ENCODE data around the gene FGF16.
"Not testable (repeated sequence)": the region's sequence is repeated elsewhere in the genome, so short reads cannot be mapped to it uniquely, and the experiment has no call there.

FGF16 gene

DNA sequence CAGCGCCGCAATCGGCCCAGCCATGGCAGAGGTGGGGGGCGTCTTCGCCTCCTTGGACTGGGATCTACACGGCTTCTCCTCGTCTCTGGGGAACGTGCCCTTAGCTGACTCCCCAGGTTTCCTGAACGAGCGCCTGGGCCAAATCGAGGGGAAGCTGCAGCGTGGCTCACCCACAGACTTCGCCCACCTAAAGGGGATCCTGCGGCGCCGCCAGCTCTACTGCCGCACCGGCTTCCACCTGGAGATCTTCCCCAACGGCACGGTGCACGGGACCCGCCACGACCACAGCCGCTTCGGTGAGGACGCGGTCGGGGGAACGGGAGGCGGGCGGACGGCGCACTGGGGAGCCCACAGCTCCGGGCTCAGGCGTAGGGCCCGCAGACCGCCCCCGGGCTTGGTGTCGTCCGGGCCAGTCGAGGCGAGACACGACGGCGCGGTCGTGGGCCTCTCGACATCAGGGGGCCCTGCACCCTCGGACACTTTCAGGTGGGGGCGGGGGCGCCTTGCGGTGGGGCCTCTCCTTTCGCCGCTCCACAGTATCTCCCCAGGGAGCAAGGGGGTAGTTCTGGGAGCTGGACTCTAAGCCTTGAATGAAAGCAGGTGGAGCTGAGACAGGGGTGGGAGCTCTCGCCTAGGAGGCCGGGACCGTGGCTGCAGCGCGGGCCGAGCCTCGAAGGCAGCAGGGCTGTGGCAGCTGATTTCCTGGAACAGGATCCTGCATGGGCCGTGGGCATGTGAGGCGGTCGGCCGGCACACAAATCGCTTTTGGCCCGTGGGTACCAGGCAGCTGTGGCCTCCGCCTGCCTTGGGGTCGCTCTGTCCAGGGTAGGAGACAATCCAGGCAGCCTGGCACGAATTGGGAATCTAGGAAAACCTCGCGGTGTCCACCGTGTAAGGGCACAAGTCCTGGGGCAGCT, 722 bp downstream of the FGF16 start:
- DNase-seq: no peak

DNA sequence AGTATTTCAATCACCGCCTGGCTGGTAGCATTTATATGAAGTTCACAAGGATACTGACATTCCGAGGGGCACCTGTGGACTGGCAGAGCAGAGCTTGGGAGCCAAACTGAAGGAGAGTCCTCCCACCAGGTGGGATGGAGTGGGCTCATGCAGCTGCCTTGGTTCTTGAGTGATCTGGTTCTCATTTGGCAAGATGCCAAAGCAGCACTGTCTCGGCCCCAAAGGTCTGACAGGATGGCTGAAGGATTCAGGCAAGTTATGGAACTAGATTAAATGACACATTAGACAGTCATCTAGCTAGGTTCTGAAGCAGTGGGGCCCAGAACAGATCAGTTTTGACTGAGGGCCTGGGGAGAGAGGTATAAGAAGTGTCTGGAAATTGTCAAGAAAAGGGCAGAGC, 3.2 kb downstream of the FGF16 start:
- no peak for DNase-seq

DNA sequence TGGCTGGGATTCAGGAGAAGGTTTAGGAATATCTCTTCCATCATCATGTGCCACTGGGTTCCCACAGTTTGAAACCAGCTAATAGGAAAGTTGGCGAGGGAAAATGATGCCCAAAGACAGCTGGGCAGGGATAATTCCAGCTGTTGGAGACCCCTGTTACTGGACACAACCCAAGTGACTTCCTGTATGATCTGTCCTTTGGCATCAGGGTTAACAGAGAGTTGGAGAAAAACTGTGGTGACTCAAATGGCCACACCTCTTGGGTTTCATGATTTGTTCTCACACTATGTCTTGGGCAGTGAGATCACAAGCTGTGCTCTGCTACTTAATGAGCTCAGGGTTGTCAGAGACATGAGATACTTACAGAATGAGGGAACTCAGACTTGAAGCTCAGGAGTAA, 3.8 kb downstream of the FGF16 start:
- DNase-seq: no peak

DNA sequence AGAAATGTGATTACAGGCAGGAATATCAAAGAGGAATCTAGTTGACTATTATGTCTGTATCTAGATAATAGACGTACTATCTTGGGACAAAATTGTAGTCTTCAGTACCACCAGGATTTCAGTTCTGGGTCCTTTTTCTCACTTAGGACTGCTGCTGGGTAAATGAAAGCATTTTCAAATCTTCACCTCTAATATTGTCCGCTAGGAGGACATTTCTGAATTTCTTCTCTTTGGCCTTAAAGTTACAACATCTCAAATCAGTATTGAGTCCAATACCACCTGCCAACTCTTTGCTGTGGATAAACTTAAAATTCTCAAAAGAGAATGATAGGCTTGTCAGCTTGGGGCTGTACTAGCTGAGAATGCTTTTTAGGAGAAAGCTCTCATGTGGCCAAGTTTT, 6.0 kb downstream of the FGF16 start:
- no peak for DNase-seq

DNA sequence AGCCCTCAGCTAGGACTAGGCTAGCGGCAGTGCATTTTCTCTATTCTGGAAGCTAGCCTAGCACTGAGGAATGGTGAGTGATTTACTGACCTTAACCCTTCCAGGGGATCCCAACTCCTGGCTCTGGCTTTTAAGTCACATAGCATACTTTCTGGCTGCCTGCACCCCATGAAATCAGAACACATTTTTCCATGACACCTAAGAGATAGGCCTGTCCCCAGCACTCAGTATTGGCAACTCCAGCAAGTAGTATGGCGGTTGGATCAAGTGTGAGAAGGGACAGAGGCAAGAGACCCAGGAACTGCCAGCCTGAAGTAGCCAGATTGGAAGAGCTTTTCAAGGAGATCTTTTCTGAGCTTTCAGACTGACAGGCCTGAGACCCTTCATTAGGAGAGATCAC, 8.2 kb downstream of the FGF16 start:
- no peak for DNase-seq

DNA sequence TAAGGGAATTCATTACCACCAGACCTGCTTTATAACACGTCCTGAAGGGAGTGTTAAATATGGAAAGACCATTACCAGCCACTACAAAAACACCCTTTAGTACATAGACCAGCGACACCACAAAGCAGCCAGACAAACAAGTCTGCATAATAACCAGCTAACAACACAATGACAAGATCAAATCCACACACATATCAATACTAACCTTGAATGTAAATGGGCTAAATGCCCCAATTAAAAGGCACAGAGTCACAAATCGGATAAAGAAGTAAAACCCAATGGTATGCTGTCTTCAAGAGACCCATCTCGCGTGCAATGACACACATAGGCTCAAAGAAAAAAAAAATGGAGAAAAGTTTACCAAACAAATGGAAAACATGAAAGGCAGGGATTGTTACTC, 36.9 kb downstream of the FGF16 start:
- DNase-seq: no peak

DNA sequence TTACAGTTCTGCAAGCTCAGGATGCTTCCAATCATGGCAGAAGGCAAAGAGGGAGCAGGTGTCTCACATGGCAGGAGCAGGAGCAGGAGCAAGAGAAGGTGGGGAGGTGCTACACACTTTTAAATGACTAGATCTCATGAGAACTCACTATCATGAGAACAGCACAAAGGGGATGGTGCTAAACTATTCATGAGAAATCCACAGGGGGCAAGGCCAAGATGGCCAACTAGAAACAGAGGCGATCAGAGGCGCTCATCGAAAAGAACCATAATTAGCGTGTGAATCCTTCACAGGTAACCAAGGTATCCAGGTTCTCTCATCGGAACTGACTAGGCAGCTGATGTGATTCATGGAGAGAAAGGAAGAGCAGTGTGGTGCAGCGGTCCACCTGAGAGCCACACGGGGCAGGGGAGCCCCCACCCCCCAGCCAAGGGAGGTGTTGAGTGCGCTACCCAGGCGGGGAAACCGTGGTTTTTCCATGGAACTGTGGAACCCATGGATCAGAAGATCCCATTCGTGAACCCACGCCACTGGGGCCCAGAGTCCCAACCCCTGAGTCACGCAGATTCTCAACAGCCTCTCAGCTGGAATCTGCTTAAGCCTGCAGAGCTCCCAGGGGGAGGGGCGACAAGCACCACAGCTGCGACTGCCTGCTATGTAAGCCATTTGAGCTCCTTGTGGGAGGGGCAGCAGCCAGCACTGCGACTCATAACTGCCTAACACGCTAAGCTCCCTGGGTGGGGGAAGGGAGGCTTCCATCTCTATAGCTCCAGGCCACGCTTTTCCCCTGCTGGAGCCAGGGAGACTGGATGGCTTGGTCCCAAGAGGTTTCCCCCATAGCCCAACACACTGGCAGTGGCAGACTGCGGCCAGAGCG, 46.7 kb downstream of the FGF16 start:
- DNase-seq: peak; percentile 56

DNA sequence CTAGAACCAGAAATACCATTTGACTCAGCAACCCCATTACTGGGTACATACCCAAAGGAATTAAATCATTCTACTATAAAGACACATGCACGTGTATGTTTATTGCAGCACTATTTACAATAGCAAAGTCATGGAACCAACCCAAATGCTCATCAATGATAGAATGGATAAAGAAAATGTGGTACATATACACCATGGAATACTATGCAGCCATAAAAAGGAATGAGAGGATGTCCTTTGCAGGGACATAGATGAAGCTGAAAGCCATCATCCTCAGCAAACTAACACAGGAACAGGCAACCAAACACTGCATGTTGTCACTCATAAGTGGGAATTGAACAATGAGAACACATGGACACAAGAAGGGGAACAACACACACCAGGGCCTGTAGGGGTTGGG, 53.0 kb downstream of the FGF16 start:
- not testable (repeated sequence) for DNase-seq

DNA sequence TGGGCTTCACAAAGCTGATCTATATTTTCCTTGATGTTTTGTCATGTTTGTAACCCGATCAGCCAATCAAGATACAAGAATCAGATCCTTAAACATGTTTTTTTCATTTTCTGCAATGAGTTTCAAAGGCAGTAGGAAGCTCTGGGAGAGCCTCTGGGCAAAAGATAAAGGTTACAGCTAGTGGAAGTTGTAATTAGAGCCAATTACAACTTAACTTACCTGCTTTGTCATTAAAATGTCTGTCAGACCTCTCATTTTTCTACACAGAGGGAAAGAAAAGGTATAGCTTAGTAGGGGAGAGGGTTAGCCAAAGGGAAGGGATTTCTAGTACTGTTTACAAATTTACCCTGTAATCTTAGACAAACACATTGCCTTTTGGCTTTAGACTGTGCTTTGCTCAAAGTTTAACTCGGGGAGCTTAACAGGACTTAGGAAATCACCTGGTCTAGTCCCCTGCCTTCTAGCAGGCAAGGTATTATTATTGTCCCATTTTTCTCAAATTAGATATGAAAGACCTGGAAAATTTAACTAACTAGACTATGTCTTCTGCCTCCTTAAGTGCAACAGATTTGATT, 55.8 kb downstream of the FGF16 start:
- no peak for DNase-seq

DNA sequence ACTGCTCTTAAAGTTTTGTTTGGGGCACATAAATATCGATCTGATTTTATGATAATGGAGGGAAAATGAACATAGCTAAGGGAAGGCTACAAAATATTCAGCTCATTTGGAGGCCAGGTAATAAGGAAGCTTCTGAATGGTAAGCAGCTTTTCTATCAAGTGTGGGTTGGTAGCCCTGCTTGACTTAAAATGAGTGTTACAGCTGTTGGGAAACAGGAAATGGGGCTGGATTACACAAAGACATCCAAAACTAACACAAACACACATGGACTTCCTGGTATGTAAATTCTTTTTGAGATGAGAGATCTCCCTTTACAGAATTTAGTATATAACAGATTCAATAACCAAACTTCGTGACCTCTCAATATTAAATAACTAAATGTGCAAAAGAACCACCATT, 58.0 kb downstream of the FGF16 start:
- DNase-seq: no peak
